ENCODE measurements around the gene SYK. TPM values are rescaled to one million over a fixed set of nuclear protein-coding genes. Genes with fewer than 3 reads are reported as not detected.
A peak's percentile ranks its signal among the peaks of the same experiment; 100 is the strongest.

Gene SYK
- total and polyA plus RNA-seq, 2 of the 13 experiments (the other 11 are each of a cell fraction or from before 2014, with no cell fraction given) = not detected

- intact Hi-C loops (cut with micrococcal nuclease; ENCODE audit: unreplicated experiment) = no loop called here
- 0% methylated on average over 1 of the region's 1 CpG for WGBS (ENCODE audit: low lambda C conversion rate)
- no TSS peak for BruUV-seq (replicated peaks)
- ATAC-seq (no peak), DNase-seq (ENCODE audit: low spot score) (no peak), FAIRE-seq (no peak)
- H3K4me3 ChIP-seq (replicated peaks in 1 of 3; ENCODE audit: insufficient read depth in 1 of 3, low read depth in 2 of 3, low read length in 3 of 3) = no peak overlapping the region
- no peak overlapping the region for H3K4me2 ChIP-seq (ENCODE audit: low read depth, low read length)
- ChIA-PET CTCF (ENCODE audit: low intra/inter-chr PET ratio, low total read pairs) (no interaction called here), POLR2A (no interaction called here)
- no peak overlapping the region for H2AFZ ChIP-seq (ENCODE audit: low read length)
- no peaks in the 10 kb centered on the region for H4K20me1 ChIP-seq (ENCODE audit: insufficient read depth, low read length)
- no peaks in the 10 kb centered on the region; a peak in 1 of 5 replicates for H3K27me3 ChIP-seq (ENCODE audit: control insufficient read depth in 1 of 2, insufficient read depth in 2 of 2, low read length in 2 of 2)
- no peak overlapping the region for H3K27ac ChIP-seq (ENCODE audit: extremely low read length, insufficient read depth, low read length)
- H3K4me1 ChIP-seq (ENCODE audit: insufficient read depth, low read length) = no peaks in the 10 kb centered on the region
- no peak overlapping the region for H3K9ac ChIP-seq (ENCODE audit: insufficient read depth, low read depth, low read length)
- no peaks in the 10 kb centered on the region for H3K36me3 ChIP-seq (replicated peaks in 1 of 2; ENCODE audit: control insufficient read depth in 1 of 2, insufficient read depth in 2 of 2, low read length in 2 of 2)
- TF ChIP-seq GATAD2A (CRISPR knock-in tag; IDR thresholded peaks at IDR 0.05) (no peak), SMARCC2 (IDR thresholded peaks at IDR 0.05) (no peak), NPAS2 (CRISPR knock-in tag; IDR thresholded peaks at IDR 0.05; ENCODE audit: borderline replicate concordance) (no peak), HNRNPLL (IDR thresholded peaks at IDR 0.05; ENCODE audit: low read depth, low read length, poor library complexity, severe bottlenecking) (no peak), ZNF549 (CRISPR knock-in tag; IDR thresholded peaks at IDR 0.05) (no peak), ZFP36 (IDR thresholded peaks at IDR 0.05; ENCODE audit: borderline replicate concordance, low read depth, low read length, partially characterized antibody) (peak; percentile 44)
- no peaks in the 10 kb centered on the region for H3K79me2 ChIP-seq (ENCODE audit: insufficient read depth, low read length)
- peaks cover 38% of the 10 kb centered on the region for H3K9me3 ChIP-seq (ENCODE audit: low read length)
- in situ Hi-C loops (cut with HindIII; ENCODE audit: extremely low pct_ligation_motif_present, low pct_unique_long_range_greater_than_20kb) = loop anchor here (25.0 kb wide), 1 partner anchor 630 kb away; no protein-coding TSS in a partner anchor
Observed at GRCh38 chr9:90767523-90768100, 34.0 kb upstream of the SYK start.

GRCh38 chr9:90770182-90770738, 31.4 kb upstream of the SYK start:
- H4K20me1 ChIP-seq (ENCODE audit: insufficient read depth, low read length) = no peaks in the 10 kb centered on the region
- no peak for ATAC-seq
- H2AFZ ChIP-seq (ENCODE audit: low read length) = no peak overlapping the region
- DNase-seq (ENCODE audit: low spot score) = no peak
- BruUV-seq (replicated peaks) = no TSS peak
- H3K36me3 ChIP-seq (replicated peaks in 1 of 2; ENCODE audit: control insufficient read depth in 1 of 2, insufficient read depth in 2 of 2, low read length in 2 of 2) = no peaks in the 10 kb centered on the region
- H3K4me1 ChIP-seq (ENCODE audit: insufficient read depth, low read length) = no peaks in the 10 kb centered on the region
- H3K27me3 ChIP-seq (ENCODE audit: control insufficient read depth in 1 of 2, insufficient read depth in 2 of 2, low read length in 2 of 2) = no peaks in the 10 kb centered on the region; a peak in 1 of 5 replicates
- 50% methylated on average over 2 of the region's 2 CpGs for WGBS (ENCODE audit: low lambda C conversion rate)
- H3K79me2 ChIP-seq (ENCODE audit: insufficient read depth, low read length) = no peaks in the 10 kb centered on the region
- H3K9me3 ChIP-seq (ENCODE audit: low read length) = peaks cover 38% of the 10 kb centered on the region
- no peak overlapping the region for H3K27ac ChIP-seq (ENCODE audit: extremely low read length, insufficient read depth, low read length)
- no peak for TF ChIP-seq RFX1 (IDR thresholded peaks at IDR 0.05)
- CTCF ChIA-PET (ENCODE audit: low intra/inter-chr PET ratio, low total read pairs) = no interaction called here
- no peak overlapping the region for H3K9ac ChIP-seq (ENCODE audit: insufficient read depth, low read depth, low read length)
- POLR2A ChIA-PET = no interaction called here
- no peak overlapping the region for H3K4me2 ChIP-seq (ENCODE audit: low read depth, low read length)
- no peak overlapping the region for H3K4me3 ChIP-seq (replicated peaks in 1 of 3; ENCODE audit: insufficient read depth in 1 of 3, low read depth in 2 of 3, low read length in 3 of 3)
- intact Hi-C loops (cut with micrococcal nuclease; ENCODE audit: unreplicated experiment) (no loop called here), in situ Hi-C loops (cut with HindIII; ENCODE audit: extremely low pct_ligation_motif_present, low pct_unique_long_range_greater_than_20kb) (loop anchor here (25.0 kb wide), 1 partner anchor 633 kb away; no protein-coding TSS in a partner anchor)
- no peak for FAIRE-seq
